SW 1271 (cell line): ENCODE measurements around the gene TMEM151B.
"Not testable (repeated sequence)": the region's sequence is repeated elsewhere in the genome, so short reads cannot be mapped to it uniquely, and the experiment has no call there.

Experiments used
- DNase-seq, 2 experiments: peaks; one replicate each; lab custom pipeline; 2025; lab: John Stamatoyannopoulos, UW

The TMEM151B gene

DNA sequence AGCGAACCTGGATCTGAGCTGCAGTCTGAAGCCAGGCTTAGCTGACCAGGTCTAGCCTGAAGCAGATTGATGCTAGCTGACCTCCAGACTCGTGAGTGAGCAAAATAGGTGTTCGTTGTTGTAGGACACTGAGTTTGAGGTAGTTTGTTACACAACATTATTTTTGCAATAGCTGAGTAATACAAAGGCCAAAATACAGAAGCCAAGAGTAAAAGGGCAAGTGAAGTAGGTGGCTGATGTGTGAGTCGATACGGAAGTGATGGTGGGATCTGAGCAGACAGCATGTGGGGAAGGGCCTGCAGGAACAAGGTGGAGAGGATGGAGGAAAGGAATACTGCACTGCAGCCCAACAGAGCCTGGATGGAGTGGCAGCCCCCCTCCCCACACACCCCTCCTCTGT is 63.7 kb downstream of the TMEM151B start:
- no peak for DNase-seq

DNA sequence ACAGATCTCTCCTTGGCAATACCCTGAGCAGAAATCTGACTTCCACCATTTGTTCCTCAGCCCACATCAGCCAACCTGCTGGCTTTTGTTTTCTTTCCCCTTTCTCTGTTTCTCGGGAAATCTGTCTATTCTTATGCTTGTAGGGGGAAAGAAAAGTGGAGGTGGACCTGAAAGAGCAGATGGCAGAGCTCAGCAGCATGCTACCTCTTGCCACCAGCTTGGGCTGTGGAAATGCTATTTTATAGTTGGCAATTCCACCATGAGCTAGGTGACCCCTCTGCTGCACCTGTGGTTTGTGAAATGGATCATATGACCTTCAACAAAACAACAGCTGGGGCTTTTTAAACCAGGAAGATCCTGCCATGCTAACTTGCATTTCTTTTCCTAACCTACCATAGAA is 65.4 kb downstream of the TMEM151B start:
- DNase-seq: no peak

DNA sequence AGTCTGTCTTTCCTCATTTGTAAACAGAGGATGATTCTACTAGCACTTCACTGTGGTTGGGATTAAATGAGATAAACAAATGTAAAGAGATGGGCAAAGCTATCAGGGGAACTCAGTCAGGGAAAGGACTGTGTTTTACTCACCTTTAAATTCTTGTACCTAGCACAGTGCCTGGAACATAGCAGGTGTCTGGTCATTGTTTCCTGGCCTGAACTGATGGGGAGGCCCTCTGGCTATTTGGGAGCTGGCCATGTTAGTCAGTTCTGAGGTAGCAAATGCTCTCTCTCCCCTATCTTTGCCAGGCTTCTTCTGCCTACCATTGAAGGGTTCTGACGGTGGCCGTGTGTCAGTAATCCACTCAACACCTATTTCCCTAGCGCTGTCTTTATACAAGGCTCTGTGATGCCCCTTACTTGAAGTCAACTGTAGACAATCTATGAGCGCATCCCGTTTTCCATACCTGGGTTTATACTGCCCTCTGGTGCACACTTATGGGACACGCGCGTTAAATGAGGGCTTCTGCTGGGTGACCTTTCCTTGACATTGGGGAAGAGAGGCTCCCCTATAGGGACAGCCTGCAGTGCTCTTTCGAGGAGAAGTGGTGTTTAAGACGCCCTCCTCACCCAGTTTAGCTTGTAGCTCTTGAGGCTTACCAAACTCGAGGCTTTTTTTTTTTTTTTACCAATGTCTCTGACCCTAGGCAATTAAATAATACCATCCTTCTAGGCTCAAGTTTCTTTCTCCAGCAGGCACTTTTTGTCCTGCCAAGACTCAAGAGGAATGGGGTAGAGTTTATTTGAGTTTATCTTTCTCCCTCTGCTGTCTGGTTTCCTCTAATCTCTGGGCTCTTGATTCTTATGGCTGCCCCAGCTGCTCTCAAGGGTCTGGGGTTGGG is 68.2 kb downstream of the TMEM151B start:
- DNase-seq: peak in 1 of 2 experiments; percentile 58

DNA sequence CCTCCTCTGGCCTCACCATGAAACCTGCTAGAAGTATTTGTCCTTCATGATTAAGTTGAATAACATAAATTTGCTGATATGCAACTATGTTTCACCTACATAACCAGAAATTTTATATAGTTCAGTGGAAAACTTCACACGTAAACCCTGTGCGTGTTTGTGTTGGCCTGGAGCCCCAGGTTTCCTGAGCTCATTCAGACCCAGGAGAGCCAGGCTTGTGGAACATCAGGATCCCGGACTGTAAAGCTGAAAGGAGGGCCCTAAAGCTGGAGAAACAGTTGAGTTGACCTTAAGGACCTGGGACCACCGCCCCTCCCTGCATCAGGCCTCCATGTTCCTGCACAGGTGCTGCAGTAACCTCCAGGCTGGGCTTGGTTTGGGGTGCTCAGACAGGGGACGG is 69.1 kb downstream of the TMEM151B start:
- DNase-seq: no peak

DNA sequence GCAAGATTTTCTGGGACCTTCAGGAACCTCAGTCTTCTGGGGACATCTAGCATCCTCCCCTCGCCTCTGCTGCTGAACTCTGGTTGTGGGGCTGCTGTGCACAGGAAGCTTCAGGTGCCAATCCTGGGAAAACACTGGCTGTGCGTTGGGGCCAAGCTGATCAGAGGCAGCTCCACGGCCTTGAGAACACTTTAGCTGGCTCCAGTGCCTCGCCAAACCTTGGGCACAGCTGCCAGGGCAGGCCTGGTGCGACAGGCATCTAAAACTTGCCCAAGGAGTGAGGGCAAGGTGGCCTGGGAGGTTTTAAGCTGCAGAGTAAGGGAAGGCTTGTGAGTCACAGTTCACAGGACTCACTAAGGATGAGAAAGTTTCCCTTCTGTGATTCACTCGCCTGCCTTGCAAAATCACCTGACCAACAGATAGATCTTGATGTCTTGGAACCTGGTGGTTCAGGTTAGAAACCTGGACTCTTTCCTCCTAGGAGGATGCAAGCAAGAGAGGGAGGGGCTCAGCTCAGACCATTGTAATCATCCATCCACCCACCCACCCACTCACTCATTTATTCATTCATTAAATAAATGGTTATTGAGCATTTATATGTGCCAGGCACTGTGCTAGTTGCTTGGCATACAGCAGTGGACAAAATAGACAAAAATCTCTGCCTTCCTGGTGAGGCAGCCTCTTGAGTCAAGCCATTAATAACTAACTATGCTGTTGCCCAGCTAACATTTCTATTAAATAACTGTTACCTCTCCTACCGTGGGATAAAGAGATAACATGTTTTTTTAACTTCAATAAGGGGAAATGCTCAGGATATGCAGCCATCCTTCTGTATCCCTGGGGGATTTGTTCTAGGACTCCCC is 69.7 kb downstream of the TMEM151B start:
- no peak for DNase-seq

DNA sequence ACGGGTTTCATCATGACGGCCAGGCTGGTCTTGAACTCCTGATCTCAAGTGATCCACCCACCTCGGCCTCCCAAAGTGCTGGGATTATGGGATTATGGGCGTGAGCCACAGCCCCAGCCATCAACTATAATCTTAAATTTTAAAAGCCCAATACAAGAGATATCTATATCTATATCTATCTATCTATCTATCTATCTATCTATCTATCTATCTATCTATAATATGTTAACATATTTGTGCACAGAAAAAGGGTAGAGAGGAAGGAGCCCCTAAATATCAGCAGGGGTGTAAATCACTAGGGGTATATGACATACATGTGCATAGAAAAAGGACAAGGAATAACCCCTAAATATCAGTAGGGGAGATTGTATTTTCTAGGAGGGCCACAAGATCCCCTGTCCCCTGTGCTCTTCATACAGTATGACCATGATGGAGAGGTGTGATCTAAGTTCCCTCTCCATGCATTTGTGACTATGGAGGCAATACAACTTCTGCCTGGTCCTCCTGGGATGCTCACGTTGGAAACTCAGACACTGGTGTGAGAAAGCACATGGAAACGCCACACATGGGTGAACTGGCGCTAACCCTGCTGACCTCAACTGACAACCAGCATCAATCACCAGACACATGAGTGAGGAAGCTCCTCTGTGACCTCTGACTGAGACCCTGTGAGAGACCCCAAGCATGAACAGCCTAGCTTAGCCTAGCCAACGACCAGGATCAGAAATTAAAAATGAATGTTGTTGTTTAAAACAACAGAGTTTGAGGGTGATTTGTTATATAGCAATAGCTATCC is 71.0 kb downstream of the TMEM151B start:
- no peak for DNase-seq

DNA sequence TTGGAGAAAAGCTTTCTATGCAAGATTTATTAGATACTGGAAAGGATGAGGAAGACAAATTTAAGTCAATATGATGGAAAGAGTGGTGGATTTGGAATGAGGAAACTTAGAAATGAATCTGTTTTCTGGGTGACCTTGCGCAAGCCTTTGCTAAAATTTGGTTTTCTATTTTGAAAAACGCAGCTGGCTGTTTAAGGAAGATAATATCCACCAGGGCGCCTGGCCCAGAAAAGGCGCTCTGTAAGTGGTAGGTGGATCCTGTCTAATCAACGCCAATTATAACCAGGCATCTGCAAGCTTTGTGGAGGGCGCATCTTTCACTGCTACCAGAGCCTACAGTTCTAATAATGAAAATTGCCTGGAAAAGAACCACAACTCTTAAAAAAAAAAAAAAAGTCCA is 71.8 kb downstream of the TMEM151B start:
- no peak for DNase-seq

DNA sequence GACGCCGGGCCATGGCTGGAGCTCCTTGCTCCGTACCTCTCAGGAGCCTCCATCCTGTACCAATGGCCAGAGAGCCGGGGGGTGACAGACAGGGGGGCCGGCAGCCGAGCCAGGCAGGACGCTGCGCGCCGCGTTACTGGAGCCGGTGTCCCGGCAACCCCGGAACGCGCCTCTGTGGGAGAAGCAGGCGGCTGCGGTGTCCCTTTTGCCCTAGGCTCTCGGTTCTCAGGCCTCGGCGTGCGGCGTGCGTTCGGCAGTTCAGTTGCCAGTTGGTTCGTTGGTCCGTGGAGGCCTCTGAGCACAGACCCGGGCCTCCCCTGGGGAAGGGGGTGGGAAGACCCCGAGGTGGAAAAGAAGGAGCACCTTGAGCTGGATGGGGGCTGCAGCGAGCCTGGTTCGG is 72.2 kb downstream of the TMEM151B start, which contains the start of gene SPATS1:
TSS of gene SPATS1 (plus strand) at position 162 of the 400 bp plus-strand sequence. CDS start 446 bp downstream, outside the sequence.
- no peak for DNase-seq

DNA sequence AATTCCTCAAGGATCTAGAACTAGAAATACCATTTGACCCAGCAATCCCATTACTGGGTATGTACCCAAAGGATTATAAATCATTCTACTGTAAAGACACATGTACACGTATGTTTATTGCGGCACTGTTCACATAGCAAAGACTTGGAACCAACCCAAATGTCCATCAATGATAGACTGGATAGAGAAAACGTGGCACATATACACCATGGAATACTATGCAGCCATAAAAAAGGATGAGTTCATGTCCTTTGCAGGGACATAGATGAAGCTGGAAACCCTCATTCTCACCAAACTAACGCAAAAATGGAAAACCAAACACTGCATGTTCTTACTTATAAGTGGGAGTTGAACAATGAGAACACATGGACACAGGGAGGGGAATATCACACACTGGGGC is 76.6 kb downstream of the TMEM151B start:
- DNase-seq: not testable (repeated sequence)

DNA sequence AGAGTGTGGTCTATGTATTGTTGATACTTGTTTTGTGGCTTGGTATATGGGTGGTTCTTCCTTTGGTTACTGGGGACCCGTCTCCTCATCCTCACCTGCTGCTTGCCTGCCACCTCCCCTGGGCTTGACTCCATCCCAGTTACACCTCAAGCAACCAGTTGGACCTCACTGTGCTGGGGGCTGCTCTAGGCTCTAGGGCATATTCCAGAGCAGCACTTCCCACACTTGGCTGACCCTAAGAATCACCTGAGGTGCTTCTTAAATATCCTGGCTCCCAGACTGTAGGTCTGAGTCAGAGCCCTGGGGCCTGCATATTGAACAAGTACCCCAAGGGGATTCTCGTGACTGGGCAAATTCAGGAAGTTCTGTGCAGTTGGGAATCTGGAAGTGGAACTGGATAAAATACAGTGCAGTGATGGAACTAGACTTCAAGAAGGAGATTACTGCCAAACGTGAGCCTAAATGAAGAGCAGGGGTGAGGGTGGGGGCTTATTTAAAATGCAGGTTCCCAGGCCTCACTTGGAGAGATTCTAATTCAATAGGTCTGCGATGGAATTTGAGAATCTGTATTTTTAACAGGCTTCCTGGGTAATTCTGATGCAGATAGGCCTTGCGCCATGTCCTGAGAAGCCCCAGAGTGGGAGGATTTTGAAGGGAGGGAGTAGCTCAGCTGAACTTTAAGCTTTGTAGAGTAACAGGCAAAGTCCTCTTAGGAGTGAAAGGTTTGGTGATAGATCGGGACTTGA is 79.8 kb downstream of the TMEM151B start:
- DNase-seq: no peak

DNA sequence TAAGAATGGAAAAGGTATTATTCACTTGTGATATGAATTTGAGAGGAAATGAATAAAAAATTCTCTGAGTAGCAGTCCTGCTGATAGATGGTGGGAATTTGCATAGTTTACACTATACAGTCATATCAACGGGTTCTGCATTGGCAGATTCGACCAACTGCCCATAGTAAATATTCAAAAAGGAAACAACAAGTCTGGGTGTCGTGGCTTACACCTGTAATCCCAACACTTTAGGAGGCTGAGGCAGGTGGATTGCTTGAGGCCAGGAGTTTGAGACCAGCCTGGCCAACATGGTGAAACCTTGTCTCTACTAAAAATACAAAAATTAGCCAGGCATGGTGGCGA is 80.4 kb downstream of the TMEM151B start:
- not testable (repeated sequence) for DNase-seq

DNA sequence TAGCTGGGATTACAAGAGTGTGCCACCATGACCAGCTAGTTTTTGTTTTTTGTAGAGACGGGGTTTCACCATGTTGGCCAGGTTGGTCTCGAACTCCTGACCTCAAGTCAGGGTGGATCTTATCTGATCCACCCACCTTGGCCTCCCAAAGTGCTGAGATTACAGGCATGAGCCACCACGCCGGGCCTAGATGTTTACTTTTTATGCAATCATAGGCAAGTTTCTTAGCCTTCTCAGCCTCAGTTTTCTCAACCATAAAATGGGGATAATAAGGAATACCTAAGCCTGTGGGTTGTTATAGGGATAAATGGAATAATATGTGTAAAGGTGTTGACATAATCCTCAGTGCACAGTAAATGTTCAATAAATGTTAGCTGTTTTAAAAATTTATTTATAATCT is 82.0 kb downstream of the TMEM151B start:
- DNase-seq: no peak

DNA sequence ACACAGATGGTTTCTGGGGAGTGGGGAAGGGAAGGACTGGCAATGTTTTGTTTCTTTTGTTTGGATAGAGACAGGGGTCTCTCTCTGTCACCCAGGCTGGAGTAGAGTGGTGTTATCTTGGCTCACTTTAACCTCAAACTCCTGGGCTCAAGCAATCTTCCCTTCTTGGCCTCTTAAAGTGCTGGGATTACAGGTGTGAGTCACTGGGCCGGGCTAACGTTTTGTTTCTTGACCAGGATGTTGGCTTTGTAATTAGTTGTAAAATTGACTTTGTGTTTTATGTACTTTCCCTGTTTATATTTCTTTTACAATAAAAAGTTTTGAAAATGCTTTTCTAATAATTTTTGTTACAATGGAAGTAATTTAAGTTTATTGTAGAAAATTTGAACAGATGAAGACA is 83.1 kb downstream of the TMEM151B start:
- no peak for DNase-seq

DNA sequence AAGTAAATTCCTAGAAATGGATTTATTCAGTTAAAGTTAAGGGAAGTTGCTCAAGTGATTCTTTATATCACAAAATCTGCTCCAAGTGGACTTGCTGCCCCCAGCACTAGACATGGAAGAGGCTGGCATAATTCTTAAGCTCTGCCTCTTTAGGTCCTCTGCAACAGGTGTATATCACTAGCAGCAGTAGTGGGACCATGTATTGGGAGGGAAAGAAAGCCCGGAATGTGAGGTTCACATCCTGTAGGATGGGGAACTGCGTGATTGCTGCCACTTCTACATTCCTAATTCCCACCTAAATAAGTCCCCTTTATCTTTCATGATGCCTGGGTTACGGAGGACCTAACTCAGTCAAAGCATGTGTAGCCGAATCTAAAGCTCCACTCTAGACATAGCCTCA is 85.4 kb downstream of the TMEM151B start:
- no peak for DNase-seq

DNA sequence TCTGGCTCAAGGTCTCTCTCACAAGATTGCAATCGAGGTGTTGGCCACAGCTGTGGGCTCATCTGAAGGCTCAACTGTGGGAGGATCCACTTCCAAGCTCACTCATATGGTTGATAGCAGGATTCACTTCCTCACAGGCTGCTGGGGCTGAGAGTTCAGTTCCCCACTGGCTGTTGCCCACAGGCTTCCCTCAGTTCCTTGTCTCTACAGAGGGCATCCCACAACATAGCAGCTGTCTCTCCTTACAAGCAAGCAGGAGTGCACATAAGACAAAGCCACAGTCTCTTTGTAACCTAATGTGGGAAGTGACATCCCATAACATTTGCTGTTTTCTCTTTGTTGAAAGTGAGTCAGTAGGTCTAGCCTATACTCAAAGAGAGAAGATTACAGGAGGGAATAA is 86.2 kb downstream of the TMEM151B start:
- no peak for DNase-seq
